ENCODE measurements around the gene KPNB1.

Gene KPNB1

GRCh38 chr17:47650525-47651522, 1.1 kb downstream of the KPNB1 start:
- TF ChIP-seq CTCF (IDR thresholded peaks at IDR 0.05; ENCODE audit: insufficient read depth, missing control alignments) = no peak
- FAIRE-seq (no peak), DNase-seq (ENCODE audit: insufficient read length, low spot score) (peak; percentile 68)

- FAIRE-seq = no peak
- no peak for TF ChIP-seq CTCF (IDR thresholded peaks at IDR 0.05; ENCODE audit: insufficient read depth, missing control alignments)
- no peak for DNase-seq (ENCODE audit: insufficient read length, low spot score)
These were observed 2.0 kb downstream of the KPNB1 start for GRCh38 chr17:47651704-47652103.

- TF ChIP-seq CTCF (IDR thresholded peaks at IDR 0.05; ENCODE audit: insufficient read depth, missing control alignments) = no peak
- DNase-seq (ENCODE audit: insufficient read length, low spot score) = no peak
- FAIRE-seq = no peak
These were observed 2.9 kb downstream of the KPNB1 start for GRCh38 chr17:47652570-47652969.

DNA sequence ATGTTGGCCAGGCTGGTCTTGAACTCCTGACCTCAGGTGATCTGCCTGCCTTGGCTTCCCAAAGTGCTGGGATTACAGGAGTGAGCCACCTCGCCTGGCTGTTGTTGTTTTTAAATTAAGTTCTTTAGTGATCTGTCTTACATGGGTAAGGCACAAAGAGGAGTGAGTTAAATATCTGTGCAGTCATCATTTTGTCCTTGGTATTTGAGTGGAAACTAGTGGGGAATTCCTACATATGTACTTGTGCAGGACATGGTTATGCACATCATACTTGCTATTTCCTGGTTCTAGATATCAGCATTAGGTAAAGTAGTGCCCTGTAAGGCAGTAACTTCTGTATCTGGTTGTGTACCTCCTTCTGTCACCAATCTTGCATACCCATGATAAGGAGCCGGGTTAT, 3.7 kb downstream of the KPNB1 start:
- no peak for FAIRE-seq
- DNase-seq (ENCODE audit: insufficient read length, low spot score) = no peak
- no peak for TF ChIP-seq CTCF (IDR thresholded peaks at IDR 0.05; ENCODE audit: insufficient read depth, missing control alignments)

DNA sequence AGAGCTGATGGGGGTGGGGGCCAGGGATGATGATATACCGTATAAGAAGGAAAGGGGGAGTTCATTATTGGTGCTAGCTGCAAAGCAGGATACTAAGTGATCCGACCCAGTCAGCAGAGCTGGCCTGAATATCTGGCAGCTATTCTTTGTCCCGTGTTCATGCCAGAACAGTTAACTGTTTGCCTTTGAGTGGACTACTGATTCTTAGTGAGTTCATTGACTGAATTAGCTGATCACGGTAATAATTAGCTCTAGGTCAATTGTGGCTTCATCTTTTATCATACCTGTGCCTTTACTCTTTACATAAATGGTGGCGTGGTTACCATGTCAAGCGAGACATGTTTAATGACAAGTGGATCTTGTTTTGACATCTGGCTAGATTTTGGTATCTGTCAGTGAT, 5.3 kb downstream of the KPNB1 start:
- DNase-seq (ENCODE audit: insufficient read length, low spot score) (no peak), FAIRE-seq (no peak)
- TF ChIP-seq CTCF (IDR thresholded peaks at IDR 0.05; ENCODE audit: insufficient read depth, missing control alignments) = no peak

GRCh38 chr17:47660064-47660492, 10.4 kb downstream of the KPNB1 start:
- DNase-seq (ENCODE audit: insufficient read length, low spot score) (no peak), FAIRE-seq (no peak)
- no peak for TF ChIP-seq CTCF (IDR thresholded peaks at IDR 0.05; ENCODE audit: insufficient read depth, missing control alignments)
